Measurements from ENCODE around the gene GTF2I.
"Not testable (repeated sequence)": the region's sequence is repeated elsewhere in the genome, so short reads cannot be mapped to it uniquely, and the experiment has no call there.

The GTF2I gene

DNA sequence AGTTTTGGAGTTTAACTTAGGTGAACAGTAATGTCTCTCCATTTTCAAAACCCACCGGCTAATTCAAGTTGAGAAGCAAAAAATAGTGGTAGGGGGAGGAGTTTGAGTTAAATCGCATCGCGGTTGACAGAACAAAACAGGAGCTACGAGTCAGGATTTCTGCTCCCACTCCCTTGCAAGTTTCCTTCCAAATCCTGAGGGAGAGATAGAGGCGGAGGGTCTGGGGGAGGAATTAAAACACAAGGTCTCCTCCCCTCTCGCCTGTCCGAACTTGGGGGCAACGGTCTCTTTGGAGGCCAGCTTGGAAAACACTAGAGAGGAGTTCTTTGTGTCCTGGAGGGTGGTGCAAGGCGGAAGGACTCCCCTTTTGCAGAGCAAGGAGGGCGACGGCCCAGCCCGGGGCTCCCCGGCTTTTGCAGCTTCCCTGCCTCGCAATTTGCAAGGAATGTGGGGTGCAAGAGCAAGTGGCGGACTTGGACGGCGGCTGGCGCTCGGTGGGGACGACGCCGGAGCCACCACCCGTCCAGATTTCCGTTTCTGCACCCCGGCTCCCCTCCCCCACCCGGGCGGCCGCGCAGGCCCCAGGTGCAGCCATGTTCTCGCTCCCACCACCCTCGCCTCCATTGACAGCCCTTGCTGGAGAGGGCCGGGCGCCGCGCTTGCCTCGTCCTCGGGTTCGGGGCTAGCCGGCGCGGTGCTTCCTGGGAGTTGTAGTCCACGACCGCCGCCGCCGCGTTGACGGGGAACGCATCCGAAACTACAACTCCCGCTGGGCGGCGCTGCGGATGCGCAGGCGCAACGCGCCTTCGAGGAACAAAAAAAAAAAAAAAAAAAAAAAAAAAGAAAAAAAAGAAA lies 454 bp upstream of the GTF2I start:
- DNase-seq, result peak; percentile 97 to 98

DNA sequence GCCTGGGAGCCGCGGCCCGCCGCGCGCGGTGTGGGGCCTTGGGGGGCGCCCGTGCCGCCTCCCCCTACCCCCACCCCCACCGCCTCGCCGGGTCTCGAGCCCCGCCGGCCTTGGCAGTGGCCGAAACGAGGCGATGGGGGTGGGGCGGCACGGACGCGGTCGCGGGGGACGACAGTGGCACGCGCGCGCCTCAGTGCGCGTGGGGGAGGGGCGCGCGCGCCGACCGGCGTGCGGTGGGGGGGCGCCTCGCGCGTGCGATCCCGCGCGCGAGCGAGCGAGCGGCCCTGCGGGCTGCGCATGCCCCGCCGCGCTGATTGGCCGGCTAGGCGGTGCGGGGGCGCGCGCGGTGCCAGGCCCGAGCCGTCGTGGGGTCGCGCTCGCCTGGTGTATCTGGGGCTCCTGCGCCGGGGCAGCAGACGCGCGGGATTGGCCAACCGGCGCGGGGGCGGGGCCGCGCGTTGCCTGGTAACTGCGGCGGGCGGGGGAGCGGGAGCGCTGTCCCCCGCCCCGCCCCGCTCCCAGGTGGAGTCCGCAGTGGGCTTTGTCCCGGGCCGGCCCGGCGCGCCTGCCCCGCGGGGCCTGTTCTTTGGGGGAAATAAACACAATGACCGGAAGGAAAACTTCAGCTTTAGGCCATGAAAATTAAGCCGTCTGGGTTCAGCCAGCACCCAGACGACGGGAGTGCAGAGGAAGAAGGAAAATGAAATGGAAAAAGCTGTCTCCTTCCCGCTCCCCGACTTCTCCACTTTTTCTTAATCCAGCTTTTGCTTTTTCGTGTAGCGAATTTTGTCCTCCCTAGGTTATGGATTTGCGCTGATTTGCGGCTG lies 873 bp downstream of the GTF2I start:
- DNase-seq, result peak; percentile 90 to 93

DNA sequence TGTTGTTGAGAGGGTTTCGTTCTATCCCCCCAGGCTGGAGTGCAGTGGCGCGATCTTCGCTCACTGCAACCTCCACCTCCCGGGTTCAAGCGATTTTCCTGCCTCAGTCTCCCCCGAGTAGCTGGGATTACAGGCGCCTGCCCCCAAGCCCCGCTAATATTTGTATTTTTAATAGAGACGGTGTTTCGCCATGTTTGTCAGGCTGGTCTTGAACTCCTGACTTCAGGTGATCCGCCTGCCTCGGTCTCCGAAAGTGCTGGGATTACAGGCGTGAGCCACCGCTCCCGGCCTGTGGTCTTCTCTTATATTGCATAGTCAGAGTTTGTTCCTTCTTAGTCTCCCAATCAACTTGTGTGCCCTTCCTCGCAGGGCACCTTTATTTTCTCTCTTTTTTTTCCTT lies 2.7 kb downstream of the GTF2I start:
- DNase-seq, result not testable (repeated sequence)

DNA sequence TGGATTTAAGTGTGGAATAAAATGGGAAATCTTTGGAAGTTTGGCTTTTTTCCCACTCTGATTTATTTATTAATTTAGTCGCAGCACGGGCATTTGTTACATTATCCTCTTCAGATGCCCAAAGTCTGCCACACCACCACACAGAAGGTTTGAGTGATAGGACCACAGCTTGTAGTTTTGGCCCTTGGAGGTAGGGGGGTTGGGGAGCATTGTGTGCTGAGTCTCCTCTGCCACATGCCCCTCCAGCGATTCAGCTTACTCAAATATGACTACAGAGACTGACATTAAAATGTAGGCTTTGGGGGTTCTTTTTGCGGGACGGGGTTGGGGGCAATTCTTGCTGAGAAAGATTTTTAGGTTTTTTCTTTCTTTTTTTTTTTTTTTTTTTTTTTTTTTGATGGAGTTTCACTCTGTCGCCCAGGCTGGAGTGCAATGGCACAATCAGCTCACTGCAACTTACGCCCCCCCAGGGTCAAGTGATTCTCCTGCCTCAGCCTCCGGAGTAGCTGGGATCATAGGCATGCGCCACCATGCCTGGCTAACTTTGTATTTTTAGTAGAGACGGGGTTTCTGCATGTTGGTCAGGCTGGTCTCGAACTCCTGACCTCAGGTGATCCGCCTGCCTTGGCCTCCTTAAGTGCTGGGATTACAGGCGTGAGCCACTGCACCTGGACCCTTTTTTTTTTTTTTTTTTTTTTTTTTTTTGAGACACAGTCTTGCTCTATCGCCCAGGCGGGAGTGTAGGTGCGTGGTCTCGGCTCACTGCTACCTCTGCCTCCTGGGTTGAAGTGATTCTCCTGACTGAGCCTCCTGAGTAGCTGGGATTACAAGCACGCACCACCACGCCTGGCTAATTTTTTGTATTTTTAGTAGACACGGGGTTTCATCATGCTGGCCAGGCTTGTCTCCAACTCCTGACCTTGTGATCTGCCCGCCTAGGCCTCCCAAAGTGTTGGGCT lies 4.6 kb downstream of the GTF2I start:
- DNase-seq, result not testable (repeated sequence)

DNA sequence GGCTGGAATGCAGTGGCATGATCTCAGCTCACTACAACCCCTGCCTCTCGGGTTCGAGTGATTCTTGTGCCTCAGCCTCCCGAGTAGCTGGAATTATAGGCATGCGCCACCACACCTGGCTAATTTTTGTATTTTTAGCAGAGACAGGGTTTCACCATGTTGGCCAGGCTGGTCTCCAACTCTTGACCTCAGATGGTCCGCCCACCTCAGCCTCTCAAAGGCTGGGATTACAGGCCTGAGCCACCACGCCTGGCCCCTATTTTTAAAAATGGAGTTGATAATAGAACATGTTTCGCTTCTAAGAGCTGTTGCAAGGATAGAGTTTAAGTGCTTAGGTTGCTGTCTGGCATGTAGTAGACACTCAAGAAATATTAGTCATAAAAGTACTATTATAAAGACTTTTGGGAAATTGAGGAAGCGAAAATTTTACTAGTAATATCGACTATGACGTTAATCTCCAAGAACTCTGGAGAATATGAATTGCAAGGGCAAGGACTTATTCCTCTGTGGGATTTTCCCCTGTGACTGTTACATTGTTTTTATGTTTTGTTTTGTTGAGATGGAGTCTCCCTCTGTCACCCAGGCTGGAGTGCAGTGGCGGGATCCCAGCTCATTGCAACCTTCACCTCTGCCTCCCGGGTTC lies 7.9 kb downstream of the GTF2I start:
- no peak for DNase-seq

DNA sequence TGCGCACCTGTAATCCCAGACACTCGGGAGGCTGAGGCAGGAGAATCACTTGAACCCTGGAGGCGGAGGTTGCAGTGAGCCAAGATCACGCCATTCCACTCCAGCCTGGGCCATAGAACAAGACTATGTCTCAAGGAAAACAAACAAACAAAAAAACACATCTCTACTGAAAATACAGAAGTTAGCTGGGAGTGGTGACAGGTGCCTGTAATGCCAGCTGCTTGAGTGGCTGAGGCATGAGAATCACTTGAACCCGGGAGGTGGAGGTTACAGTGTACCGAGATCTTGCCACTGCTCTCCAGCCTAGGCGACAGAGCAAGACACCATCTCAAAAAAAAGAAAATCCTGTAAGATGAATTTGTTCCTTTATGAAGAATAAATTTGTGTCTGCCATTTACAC lies 9.5 kb downstream of the GTF2I start:
- not testable (repeated sequence) for DNase-seq

DNA sequence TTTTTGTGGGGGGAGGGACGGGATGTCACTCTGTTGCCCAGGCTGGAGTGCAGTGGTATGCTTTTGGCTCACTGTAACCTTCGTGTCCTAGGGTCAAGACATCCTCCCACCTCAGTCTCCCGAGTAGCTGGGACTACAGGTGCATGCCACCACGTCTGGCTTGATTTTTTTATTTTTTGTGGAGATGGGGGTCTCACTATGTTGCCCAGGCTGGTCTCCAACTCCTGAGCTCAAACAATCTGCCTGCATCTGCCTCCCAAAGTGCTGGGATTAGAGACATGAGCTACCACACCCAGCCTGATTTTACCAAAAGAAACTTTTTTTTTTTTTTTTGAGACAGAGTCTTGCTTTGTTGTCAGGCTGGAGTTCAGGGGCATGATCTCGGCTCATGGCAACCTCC lies 10.0 kb downstream of the GTF2I start:
- not testable (repeated sequence) for DNase-seq

DNA sequence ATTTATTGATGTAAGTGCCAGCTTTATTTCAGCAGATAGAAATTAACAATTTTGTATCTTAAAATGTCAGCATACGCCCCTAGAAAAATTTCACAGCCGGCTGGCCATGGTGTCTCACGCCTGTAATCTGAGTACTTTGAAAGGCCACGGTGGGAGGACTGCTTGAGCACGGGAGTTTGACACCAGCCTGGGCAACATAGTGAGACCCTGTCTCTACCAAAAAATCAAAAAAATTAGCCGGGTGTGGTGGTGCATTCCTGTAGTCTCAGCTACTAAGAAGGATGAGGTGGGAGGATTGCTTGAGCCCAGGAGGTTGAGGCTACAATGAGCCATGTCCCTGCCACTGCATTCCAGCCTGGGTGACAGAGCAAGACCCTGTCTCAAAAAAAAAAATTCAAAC lies 14.1 kb downstream of the GTF2I start:
- no peak for DNase-seq

DNA sequence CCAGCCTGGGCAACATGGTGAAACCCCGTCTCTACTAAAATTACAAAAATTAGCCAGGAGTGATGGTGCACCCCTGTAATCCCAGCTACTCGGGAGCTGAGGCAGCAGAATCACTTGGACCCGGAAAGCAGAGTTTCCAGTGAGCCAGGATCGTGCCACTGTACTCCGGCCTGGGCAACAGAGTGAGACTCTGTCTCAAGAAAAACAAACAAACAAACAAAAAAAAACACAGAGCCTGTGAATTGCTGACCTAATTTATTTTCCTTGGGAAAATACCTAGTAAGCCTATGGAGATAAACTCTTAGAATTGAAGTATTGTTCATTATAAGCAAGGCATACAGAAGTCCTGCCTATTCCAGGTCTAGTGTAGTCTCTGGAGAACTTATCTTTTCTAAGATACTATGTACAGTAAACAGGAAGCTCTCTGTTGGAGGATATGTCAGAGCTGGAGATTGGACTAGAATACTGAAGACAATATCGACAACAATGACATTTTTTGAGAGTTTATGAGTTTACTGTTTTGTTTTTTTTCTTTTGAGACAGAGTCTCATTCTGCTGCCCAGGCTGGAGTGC lies 14.9 kb downstream of the GTF2I start:
- DNase-seq, result no peak

DNA sequence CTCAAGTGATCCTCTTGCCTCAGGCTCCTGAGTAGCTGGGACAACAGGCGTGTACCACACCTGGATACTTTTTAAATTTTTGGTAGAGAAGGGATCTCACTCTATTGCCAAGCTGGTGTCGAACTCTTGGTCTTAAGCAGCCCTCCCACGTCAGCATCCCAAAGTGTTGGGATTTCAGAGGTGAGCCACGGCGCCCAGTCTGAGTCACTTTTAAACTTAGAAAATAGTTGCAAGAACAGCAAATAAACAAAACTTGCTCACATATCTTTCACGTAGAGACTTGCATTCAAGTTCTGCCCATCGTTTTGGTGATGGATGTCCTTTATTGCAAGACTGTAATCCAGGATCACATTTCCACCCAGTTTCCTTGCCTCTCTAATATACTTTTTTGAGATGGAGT lies 16.6 kb downstream of the GTF2I start:
- no peak for DNase-seq

DNA sequence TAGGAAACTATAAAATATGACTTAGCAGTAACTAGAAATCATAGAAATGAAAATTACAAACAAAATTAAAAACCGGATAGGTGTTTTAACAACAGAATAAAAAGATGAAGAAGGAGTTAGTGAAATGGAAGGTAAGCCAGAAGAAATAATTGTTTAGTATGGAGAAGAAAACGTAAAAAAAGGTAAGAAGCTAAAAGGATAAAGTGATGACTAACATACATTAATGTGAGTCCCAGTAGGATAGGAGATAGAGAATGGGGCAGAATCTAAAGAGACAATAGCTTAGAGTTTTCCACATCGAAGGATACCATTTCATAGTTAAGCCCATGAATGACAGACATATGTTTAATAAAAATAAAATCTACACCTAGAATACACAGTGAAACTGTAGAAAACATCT lies 25.3 kb downstream of the GTF2I start:
- DNase-seq, result no peak

DNA sequence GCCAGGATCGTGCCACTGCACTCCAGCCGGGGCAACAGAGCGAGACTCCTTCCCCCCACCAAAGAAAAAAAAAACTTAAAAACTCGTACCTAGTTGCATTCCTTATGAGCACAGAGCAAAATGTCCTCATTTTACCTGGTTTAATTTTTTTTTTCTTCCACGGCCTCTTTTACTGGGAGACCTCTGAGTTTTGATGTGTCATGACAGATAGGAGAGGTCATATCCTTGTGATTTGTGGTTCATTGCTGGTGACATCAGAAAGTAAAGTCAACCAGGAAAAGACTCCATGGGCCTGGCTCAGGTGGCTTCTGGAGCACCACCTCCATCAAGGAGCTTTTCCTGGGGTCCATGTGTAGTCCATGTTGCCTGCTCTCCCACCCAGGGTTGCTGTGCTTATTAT lies 26.3 kb downstream of the GTF2I start:
- no peak for DNase-seq

DNA sequence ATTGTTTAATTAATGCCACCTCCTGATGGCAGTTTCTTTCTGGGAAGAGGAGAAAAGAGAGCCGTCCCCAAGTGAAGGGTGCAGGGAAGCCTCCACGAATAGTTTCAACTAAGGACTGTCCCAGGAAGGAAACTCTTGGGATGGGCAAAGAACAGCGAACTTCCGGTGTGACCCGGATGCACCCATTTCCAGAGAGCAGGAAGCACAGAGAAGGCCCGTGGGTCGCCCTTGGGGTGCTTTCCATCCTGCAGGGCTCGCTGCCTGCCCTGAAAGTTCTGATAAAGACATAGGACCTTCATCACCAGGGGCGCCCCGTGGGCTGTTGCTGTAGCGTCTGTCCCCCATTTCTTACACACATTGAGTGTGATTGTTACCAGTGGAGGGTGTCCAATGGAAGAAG lies 27.0 kb downstream of the GTF2I start:
- no peak for DNase-seq

DNA sequence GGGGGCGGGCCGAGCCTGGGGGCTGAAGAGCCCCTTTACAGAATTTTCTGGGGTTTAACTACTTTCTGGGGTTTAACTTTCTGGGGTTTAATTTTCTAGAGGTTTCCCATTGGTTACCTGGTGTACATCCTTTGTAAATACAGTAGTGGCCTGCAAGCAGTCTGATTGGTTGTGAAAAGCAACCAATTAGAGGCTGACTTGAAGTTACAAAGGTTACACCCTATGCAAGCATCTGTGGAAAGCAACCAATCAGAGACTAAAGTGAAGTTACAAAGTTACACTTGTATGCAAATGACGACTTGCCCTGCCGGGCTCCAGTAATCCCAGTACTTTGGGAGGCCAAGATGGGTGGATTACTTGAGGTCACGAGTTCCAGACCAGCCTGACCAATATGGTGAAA lies 27.4 kb downstream of the GTF2I start:
- no peak for DNase-seq

DNA sequence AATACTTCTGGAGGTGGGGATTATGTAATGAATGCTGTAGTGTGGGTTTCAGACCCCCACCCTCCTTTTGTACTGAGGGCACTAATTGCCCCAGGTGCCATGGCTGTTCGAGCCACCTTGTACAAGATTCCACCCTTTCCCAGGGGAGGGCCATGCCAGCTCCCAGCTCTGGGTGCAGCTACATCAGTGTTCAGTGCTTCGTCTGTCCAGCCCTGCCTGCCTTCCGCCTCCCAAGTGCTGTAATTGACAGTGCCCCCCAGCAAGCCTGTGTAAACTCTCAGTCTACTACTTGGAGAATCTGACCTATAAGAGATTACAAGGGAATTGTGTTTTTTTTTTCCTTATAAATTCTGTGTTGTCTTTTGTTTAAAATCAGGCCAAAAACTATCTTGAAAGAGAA lies 33.0 kb downstream of the GTF2I start:
- DNase-seq, result no peak

DNA sequence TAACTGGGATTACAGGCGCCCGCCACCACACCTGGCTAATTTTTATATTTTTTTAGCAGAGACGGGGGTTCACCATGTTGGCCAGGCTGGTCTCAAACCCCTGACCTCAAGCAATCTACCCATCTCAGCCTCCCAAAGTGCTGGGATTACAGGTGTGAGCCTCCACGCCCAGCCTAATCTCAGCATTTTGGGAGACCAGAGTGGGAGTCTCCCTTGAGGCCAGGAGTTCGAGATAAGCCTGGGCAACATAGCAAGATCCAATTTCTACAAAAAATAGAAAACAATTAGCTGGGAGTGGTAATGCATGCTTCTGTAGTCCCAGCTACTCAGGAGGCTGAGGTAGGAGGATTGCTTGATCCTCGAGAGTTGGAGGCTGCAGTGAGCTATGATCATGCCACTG lies 46.9 kb downstream of the GTF2I start:
- not testable (repeated sequence) for DNase-seq

DNA sequence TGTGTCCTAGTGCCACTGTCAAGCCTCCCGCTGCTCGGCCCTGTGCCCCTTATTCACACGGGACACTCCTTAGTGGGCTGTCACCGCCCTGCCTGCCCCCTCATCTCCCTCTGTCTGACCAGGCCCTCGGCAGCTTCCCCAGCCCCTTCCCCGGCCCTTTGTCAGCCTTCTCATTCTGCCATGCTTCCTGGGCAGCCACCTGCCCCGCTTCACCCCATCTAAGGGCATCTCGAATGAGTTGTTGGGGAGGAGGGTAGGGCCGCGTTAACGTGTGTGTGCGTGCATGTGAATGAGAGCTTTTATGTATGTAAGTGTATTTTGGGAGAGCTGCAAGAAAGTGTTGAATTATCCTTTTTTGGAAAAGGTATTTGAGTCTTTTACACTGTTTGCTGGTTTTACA lies 49.7 kb downstream of the GTF2I start:
- DNase-seq, result no peak

DNA sequence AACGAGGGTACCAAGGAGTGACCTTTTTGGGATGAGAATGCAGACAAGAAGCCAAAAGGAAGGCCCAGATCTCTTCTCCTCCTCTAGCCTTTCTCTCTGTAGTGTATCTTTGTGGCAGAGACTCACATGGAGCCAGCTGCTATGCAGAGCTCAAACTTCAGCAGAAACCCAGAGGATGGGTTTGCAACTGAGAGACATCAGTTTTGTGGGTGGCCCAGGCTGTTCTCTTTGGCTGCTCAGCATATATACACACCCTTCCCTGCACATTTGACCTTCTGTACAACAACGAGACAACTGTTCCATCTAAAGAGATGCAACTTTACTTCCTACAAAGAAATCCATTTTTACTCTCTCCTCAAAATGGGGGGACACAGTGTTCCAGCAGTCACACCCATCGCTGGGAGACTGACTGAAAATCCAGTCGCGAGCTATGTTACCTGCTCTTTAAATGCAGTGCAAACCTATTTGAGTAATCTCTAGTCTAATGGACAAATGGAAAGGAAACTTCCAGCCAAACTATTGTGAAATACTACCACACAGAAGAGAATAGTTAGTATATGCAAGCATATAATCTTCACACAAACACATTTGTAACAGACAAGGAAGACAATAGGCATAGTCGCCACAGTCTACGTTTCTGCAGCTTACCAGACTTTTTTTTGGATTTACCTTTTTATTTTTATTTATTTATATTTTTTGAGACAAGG lies 51.2 kb downstream of the GTF2I start:
- no peak for DNase-seq

DNA sequence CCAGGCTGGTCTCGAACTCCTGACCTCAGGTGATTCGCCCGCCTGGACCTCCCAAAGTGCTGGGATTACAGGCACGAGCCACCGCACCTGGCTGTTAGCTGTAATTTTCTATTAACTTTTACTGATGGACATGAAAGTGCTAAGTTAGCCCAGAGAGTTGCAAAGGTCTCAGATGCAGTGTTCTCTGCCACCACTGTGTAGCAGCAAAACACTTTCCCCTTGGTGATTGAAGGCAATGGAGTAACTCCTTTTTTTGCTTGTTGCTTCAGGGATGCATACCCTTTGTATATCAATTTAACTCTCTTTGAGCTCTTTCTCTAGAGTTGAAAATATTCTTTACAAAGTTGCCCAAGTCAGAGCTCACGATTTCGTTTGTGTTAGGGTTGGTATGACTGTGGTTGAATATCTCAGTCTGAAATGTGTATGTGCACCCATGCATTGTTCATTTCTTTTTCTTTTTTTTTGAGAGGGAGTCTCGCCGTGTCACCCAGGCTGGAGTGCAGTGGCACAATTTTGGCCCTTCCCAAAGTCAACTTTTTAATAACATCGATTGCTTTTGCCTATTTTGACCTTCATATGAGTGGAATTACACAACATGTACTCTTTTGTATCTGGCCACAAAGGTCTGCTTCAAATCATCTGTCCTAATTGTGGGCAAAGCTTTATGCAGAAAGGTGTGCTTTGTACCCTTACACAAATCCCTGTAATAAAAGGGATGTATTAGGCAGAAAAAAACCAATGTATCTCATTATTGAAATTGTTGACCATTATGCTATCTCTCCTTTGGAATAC lies 52.6 kb downstream of the GTF2I start:
- peak in 1 of 2 donors; percentile 7 for DNase-seq

DNA sequence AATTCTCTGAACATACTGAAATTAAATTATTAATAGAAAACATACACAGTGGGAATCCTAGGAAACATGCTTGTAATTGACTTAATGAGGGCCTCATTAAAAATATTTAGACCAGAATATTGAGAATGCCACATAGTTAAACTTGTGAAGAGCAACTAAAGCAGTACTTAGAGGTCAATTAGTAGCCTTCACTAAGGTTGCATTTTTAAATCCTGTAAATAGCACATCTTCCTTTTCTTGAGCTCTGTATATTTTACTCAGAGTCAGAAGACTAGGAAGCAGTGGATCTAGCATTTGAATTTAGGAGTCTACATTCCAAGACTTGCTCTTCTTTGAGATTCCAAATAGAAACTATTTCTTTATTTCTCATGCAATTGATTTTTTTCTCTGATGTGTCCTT lies 56.0 kb downstream of the GTF2I start:
- no peak for DNase-seq

DNA sequence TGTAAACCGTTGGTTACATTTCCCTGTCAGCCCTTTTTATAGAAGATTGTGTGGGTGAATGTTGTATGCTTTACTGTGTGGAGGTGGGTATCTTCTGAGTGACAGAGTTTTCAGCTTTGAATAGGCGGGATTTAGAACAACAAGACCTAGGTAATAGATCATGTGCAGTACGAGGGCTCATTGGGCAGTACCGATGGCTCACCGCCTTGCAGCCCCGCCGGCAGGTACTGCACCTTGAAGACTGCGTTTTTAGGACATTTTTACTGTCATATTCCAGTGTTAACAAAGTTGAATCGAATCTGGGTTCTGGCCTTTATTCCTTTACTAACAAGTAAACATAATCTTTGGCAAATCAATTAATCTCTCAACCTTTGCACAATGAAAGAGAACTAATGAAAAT lies 60.4 kb downstream of the GTF2I start:
- no peak for DNase-seq

Data from CD4-positive, alpha-beta T cell treated with Interferon alpha-2 for 1 hour (primary cell).